Left kidney (tissue), 1 donor: ENCODE data around the gene RSPRY1. TPM values are rescaled to one million over a fixed set of nuclear protein-coding genes. Genes with fewer than 3 reads are reported as not detected.

Source experiments
- polyA plus RNA-seq: library from polyadenylated mRNA; unstranded; fragments of 120-200 nt; gene quantifications from one replicate; pipeline ENCODE4 v1.2.1, GENCODE V29; 2013; ENCODE audit not compliant: insufficient read length

Gene RSPRY1
- polyA plus RNA-seq, 1 donor = 51.7 TPM

Other genes with a start within 250 kb of the RSPRY1 start
- gene CETP, start 224.4 kb upstream of the RSPRY1 start, polyA plus RNA-seq = 10.2 TPM
- 5.3 TPM for gene NLRC5, start 196.8 kb upstream of the RSPRY1 start, polyA plus RNA-seq
- 27.4 TPM for gene CPNE2, start 93.7 kb upstream of the RSPRY1 start, polyA plus RNA-seq
- gene PSME3IP1, start 290 bp upstream of the RSPRY1 start, polyA plus RNA-seq = 149 TPM
- gene ARL2BP, start 58.9 kb downstream of the RSPRY1 start, polyA plus RNA-seq = 74.6 TPM
- gene PLLP, start 98.3 kb downstream of the RSPRY1 start, polyA plus RNA-seq = 16.8 TPM
- gene CCL22, start 172.5 kb downstream of the RSPRY1 start, polyA plus RNA-seq = 0.10 TPM
- 23.5 TPM for gene CX3CL1, start 186.2 kb downstream of the RSPRY1 start, polyA plus RNA-seq
- gene CCL17, start 218.4 kb downstream of the RSPRY1 start, polyA plus RNA-seq = not detected